ENCODE results near the gene SULT1C4. TPM values are rescaled to one million over a fixed set of nuclear protein-coding genes. Genes with fewer than 3 reads are reported as not detected.
"Not testable (repeated sequence)": the region's sequence is repeated elsewhere in the genome, so short reads cannot be mapped to it uniquely, and the experiment has no call there.

The SULT1C4 gene
- total RNA-seq, 1 experiment from 2014 or later = not detected

DNA sequence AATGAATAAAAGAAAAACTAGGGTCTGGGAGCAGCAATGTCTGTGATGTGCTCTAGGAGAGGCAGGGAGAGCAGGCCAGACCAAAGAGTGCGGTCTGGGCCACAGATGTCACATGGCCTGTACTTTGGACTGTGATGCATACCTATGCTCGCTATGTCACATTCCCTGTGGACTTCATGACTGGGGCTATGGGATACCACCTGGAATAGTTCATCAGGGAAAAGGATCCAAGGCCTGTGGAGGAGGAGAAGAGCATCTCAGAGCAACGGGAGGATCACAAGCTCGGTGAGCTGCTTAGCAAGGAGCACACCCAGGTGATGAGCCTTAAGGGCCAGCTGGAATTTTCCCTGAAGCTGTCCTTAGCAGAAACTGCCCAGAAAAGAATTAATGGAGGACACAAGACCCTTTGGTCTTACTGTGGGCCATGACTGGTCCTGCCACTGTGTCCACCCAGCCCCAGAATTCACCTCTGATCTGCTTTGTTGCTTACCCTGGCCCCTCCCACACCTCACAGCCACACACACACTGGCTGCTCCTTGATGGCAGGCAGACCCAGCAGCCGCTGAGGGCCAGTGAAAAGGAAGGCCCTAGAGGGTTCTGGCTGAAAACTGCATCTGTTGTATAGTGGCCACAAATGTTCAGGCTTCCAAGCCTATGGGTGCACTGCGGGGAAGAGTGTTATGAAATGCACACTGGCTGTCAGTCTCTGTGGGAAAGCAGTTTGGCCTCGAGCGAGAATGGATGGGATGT is 45.9 kb downstream of the SULT1C4 start:
- Histone ChIP-seq H3K9me3 (ENCODE audit: control insufficient read depth, insufficient read depth, low read depth, low read length) (no peaks in the 10 kb centered on the region), H3K4me3 (ENCODE audit: low read depth in 2 of 2, low read length in 2 of 2) (no peak overlapping the region), H3K36me3 (ENCODE audit: control insufficient read depth, insufficient read depth, low read length) (no peaks in the 10 kb centered on the region), H3K27ac (ENCODE audit: low read length) (no peak overlapping the region), H3K4me1 (ENCODE audit: control insufficient read depth, insufficient read depth, low read length) (no peaks in the 10 kb centered on the region), H3K27me3 (ENCODE audit: control insufficient read depth, insufficient read depth, low read length) (no peaks in the 10 kb centered on the region)
- POLR2A ChIA-PET = no interaction called here
- DNase-seq (ENCODE audit: low read depth, low spot score) = no peak
- CTCF ChIA-PET = no interaction called here
- in situ Hi-C loops (cut with HindIII; ENCODE audit: low pct_unique_long_range_greater_than_20kb, low sequenced_read_pairs) (no loop called here), intact Hi-C loops (cut with micrococcal nuclease; ENCODE audit: unreplicated experiment) (no loop called here)
- no peak for ATAC-seq
- TF ChIP-seq SIN3A (IDR thresholded peaks at IDR 0.05; ENCODE audit: borderline replicate concordance, insufficient read depth, low read depth, low read length) (no peak), POLR2AphosphoS5 (IDR thresholded peaks at IDR 0.05; ENCODE audit: low read depth, low read length) (no peak), CTCF (IDR thresholded peaks at IDR 0.05) (no peak), TCF7L2 (IDR thresholded peaks at IDR 0.05; ENCODE audit: low read depth, low read length) (no peak)
- TF ChIP-seq, protein P1, sequence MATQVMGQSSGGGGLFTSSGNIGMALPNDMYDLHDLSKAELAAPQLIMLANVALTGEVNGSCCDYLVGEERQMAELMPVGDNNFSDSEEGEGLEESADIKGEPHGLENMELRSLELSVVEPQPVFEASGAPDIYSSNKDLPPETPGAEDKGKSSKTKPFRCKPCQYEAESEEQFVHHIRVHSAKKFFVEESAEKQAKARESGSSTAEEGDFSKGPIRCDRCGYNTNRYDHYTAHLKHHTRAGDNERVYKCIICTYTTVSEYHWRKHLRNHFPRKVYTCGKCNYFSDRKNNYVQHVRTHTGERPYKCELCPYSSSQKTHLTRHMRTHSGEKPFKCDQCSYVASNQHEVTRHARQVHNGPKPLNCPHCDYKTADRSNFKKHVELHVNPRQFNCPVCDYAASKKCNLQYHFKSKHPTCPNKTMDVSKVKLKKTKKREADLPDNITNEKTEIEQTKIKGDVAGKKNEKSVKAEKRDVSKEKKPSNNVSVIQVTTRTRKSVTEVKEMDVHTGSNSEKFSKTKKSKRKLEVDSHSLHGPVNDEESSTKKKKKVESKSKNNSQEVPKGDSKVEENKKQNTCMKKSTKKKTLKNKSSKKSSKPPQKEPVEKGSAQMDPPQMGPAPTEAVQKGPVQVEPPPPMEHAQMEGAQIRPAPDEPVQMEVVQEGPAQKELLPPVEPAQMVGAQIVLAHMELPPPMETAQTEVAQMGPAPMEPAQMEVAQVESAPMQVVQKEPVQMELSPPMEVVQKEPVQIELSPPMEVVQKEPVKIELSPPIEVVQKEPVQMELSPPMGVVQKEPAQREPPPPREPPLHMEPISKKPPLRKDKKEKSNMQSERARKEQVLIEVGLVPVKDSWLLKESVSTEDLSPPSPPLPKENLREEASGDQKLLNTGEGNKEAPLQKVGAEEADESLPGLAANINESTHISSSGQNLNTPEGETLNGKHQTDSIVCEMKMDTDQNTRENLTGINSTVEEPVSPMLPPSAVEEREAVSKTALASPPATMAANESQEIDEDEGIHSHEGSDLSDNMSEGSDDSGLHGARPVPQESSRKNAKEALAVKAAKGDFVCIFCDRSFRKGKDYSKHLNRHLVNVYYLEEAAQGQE (IDR thresholded peaks at IDR 0.05; ENCODE audit: insufficient read depth in 1 of 2, low read depth in 2 of 2, low read length in 1 of 2) = no peak
- BruUV-seq (replicated peaks) = no TSS peak

DNA sequence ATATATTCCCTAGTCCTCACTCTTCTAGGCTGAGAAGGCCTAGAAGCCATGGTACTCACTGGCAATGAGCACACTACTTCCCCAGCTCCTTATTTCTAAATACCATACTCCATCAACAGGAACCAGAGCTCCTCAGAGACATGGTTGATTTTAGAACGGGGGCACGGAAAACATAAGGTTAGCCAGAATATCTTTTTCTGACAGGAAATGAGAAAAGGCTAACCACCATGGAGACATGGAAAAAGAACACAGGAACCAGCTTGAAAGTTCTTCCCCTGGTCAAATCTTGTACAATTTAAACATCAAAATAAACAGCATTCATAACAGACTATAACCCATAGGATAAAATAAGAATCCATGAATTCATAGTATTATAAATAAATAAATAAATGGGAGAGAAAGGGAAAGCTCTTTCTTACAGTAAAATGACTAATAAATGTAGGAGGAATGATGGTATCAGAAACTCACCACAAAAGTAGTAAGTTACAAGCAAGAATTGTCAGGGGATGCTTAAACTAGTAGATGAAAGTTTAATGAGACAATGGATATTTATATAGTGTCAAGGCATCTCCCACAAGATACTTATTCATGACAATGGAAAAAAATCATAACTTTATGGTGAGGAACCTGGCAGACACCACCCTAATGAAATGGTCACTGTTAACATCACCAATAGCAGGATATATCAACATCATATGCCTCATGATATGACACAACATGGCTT is 50.7 kb downstream of the SULT1C4 start:
- BruUV-seq (replicated peaks) = no TSS peak
- ChIA-PET CTCF (interaction anchor here (0.5 kb wide), 1 partner anchor 25 kb away, joined by 3 read pairs; no protein-coding TSS in a partner anchor), POLR2A (no interaction called here)
- intact Hi-C loops (cut with micrococcal nuclease; ENCODE audit: unreplicated experiment) (no loop called here), in situ Hi-C loops (cut with HindIII; ENCODE audit: low pct_unique_long_range_greater_than_20kb, low sequenced_read_pairs) (no loop called here)
- Histone ChIP-seq H3K4me3 (ENCODE audit: low read depth in 2 of 2, low read length in 2 of 2) (no peak overlapping the region), H3K36me3 (ENCODE audit: control insufficient read depth, insufficient read depth, low read length) (no peaks in the 10 kb centered on the region), H3K27ac (ENCODE audit: low read length) (no peak overlapping the region), H3K4me1 (ENCODE audit: control insufficient read depth, insufficient read depth, low read length) (no peaks in the 10 kb centered on the region), H3K9me3 (ENCODE audit: control insufficient read depth, insufficient read depth, low read depth, low read length) (no peaks in the 10 kb centered on the region), H3K27me3 (ENCODE audit: control insufficient read depth, insufficient read depth, low read length) (no peaks in the 10 kb centered on the region)
- TF ChIP-seq CTCF (IDR thresholded peaks at IDR 0.05) = no peak
- no peak for TF ChIP-seq POLR2AphosphoS5 (IDR thresholded peaks at IDR 0.05; ENCODE audit: low read depth, low read length)
- no peak for ATAC-seq
- DNase-seq (ENCODE audit: low read depth, low spot score) = no peak

GRCh38 chr2:108435578-108435977 is 57.8 kb downstream of the SULT1C4 start:
- H3K4me3 ChIP-seq (ENCODE audit: low read depth in 2 of 2, low read length in 2 of 2); POLR2A ChIA-PET; H3K4me1 ChIP-seq (ENCODE audit: control insufficient read depth, insufficient read depth, low read length); intact Hi-C loops (cut with micrococcal nuclease; ENCODE audit: unreplicated experiment); ATAC-seq; in situ Hi-C loops (cut with HindIII; ENCODE audit: low pct_unique_long_range_greater_than_20kb, low sequenced_read_pairs); H3K9me3 ChIP-seq (ENCODE audit: control insufficient read depth, insufficient read depth, low read depth, low read length); H3K36me3 ChIP-seq (ENCODE audit: control insufficient read depth, insufficient read depth, low read length); H3K27ac ChIP-seq (ENCODE audit: low read length); DNase-seq (ENCODE audit: low read depth, low spot score); CTCF ChIA-PET; H3K27me3 ChIP-seq (ENCODE audit: control insufficient read depth, insufficient read depth, low read length); BruUV-seq (replicated peaks): not testable (repeated sequence)

All from Panc1 (cell line).